ENCODE measurements around the gene PAX7.

DNA sequence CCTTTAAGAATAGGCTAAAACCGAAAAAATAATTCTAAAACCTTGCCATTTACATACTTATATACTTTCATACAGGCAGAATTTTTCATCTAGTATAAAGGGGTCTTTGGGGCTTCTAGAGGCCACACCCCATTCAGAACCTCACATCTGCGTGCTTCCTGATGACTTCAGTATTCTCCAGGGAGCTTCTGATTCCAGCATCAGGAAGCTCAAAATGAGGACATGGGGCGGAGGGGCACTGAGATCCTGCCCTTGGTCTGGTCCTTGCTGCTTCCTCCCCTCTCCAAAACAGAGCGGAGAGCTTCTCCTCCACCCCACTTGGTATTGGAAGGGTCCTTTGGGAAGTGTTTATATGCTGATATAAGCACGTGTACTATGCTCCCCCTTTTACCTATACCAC lies 13.8 kb downstream of the PAX7 start:
- TF ChIP-seq, protein P1, sequence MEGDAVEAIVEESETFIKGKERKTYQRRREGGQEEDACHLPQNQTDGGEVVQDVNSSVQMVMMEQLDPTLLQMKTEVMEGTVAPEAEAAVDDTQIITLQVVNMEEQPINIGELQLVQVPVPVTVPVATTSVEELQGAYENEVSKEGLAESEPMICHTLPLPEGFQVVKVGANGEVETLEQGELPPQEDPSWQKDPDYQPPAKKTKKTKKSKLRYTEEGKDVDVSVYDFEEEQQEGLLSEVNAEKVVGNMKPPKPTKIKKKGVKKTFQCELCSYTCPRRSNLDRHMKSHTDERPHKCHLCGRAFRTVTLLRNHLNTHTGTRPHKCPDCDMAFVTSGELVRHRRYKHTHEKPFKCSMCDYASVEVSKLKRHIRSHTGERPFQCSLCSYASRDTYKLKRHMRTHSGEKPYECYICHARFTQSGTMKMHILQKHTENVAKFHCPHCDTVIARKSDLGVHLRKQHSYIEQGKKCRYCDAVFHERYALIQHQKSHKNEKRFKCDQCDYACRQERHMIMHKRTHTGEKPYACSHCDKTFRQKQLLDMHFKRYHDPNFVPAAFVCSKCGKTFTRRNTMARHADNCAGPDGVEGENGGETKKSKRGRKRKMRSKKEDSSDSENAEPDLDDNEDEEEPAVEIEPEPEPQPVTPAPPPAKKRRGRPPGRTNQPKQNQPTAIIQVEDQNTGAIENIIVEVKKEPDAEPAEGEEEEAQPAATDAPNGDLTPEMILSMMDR (IDR thresholded peaks at IDR 0.05): no peak
- no peak for TF ChIP-seq ZFX (IDR thresholded peaks at IDR 0.05; ENCODE audit: borderline replicate concordance)
